Loucy (cell line): ENCODE measurements around the gene MAP2K1.

Experiments
- EZH2phosphoT487 ChIP-seq: fragments of 200-600 bp; IDR thresholded peaks from 2 replicates; pipeline ENCODE4 v1.6.1; 2018; ENCODE audit warnings: antibody characterized with exemption, mild to moderate bottlenecking, moderate library complexity, borderline replicate concordance
- TF ChIP-seq, protein P1 (sequence below): fragments of 200-600 bp; sonication (generic); conservative IDR thresholded peaks from 2 replicates; pipeline ENCODE4 v1.5.1; 2014; ENCODE audit warnings: mild to moderate bottlenecking, antibody characterized with exemption, low read length

DNA sequence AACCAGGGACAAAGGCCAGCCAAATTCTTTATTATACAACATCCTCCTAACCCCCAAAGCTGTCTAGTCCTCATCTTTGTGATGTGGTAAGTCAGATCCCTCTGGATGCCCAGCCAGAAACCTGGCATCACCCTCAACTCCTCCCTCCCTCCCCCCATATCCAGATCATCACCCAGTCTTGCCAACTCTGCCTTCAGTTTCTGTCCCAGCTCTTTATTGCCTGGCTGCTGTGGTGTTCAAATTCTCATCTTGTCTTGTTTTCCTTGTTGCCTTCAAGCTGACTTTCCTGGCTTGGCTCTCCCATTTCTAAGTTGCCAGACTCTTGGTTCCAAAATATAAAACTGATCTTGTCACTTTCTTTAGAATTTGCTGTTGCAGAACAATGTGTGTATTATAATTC, 28.6 kb downstream of the MAP2K1 start:
- TF ChIP-seq, protein P1, sequence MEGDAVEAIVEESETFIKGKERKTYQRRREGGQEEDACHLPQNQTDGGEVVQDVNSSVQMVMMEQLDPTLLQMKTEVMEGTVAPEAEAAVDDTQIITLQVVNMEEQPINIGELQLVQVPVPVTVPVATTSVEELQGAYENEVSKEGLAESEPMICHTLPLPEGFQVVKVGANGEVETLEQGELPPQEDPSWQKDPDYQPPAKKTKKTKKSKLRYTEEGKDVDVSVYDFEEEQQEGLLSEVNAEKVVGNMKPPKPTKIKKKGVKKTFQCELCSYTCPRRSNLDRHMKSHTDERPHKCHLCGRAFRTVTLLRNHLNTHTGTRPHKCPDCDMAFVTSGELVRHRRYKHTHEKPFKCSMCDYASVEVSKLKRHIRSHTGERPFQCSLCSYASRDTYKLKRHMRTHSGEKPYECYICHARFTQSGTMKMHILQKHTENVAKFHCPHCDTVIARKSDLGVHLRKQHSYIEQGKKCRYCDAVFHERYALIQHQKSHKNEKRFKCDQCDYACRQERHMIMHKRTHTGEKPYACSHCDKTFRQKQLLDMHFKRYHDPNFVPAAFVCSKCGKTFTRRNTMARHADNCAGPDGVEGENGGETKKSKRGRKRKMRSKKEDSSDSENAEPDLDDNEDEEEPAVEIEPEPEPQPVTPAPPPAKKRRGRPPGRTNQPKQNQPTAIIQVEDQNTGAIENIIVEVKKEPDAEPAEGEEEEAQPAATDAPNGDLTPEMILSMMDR = no peak
- TF ChIP-seq EZH2phosphoT487 = no peak
